Gastrocnemius medialis (tissue), 4 donors: ENCODE measurements around the gene RASSF1.

Experiments used
- CTCF ChIP-seq, 5 experiments: fragments of 450-650 bp in 3 of 5; fragments of 200-600 bp in 2 of 5; sonication (generic) in 2 of 5; IDR thresholded peaks in 4 of 5; conservative IDR thresholded peaks in 1 of 5; 1 replicate in 4 of 5; 2 replicates in 1 of 5; pipeline ENCODE4 v1.5.1; 2016 to 2019; ENCODE audit warnings: antibody characterized with exemption in 5 of 5, mild to moderate bottlenecking in 3 of 5, moderate library complexity in 3 of 5
- POLR2A ChIP-seq, 2 donors: fragments of 450-650 bp; IDR thresholded peaks; one replicate each; pipeline ENCODE4 v1.6.1; 2017; ENCODE audit warnings: antibody characterized with exemption in 2 of 2, mild to moderate bottlenecking in 2 of 2, moderate library complexity in 2 of 2

DNA sequence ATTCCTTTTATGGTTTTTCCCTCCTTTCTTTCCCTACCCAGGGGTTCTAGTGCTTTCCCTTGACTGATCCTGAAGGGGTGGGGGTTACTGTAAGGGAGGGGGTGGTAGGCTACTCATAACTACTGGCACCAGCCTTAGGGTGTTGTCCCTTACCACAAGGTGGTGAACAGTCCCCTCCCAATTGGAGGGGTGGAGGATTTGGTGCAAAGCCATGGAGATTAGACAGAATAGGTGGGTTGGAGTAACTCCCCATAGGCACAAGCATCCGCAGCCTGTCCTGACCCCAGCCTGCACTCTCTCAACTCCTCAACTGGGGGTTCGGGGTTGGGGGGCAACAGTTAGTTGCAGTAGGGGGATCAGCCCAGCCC lies 15.5 kb downstream of the RASSF1 start:
- no peak for TF ChIP-seq CTCF (IDR thresholded peaks at IDR 0.05 in 4 of 5, conservative IDR thresholded peaks at IDR 0.05 in 1 of 5)
- TF ChIP-seq POLR2A (IDR thresholded peaks at IDR 0.05), result no peak
